HepG2 (cell line): ENCODE results near the gene BCAS1. TPM values are rescaled to one million over a fixed set of nuclear protein-coding genes. Genes with fewer than 3 reads are reported as not detected.

ENCODE experiments used
- MAFG ChIP-seq: sonication (generic); formaldehyde crosslinking; IDR thresholded peaks from 2 replicates; pipeline ENCODE4 v1.5.1; 2020; ENCODE audit warnings: mild to moderate bottlenecking, missing genetic modification reagents
- MTA3 ChIP-seq: sonication (generic); formaldehyde crosslinking; IDR thresholded peaks from 2 replicates; pipeline ENCODE4 v1.4.0; 2020; ENCODE audit warnings: missing genetic modification reagents
- SKIL ChIP-seq: sonication (generic); formaldehyde crosslinking; IDR thresholded peaks from 2 replicates; pipeline ENCODE4 v1.8.0; 2022; ENCODE audit warnings: missing genetic modification reagents, mild to moderate bottlenecking, moderate library complexity, borderline replicate concordance
- SNAI1 ChIP-seq: sonication (generic); formaldehyde crosslinking; IDR thresholded peaks from 2 replicates; pipeline ENCODE4 v1.5.0; 2020; ENCODE audit warnings: mild to moderate bottlenecking, missing genetic modification reagents, borderline replicate concordance
- TCF7L2 ChIP-seq: IDR thresholded peaks from 2 replicates; pipeline ENCODE4 v1.6.1; 2011; ENCODE audit warnings: mild to moderate bottlenecking, low read depth, low read length, moderate library complexity
- THAP11 ChIP-seq: IDR thresholded peaks from 2 replicates; pipeline ENCODE4 v1.6.1; 2016; ENCODE audit warnings: missing biosample characterization, missing genetic modification reagents
- ZMAT3 ChIP-seq: sonication (generic); formaldehyde crosslinking; conservative IDR thresholded peaks from 2 replicates; pipeline ENCODE4 v1.7.0; 2021; ENCODE audit warnings: missing genetic modification reagents
- ZNF44 ChIP-seq: sonication (generic); formaldehyde crosslinking; IDR thresholded peaks from 2 replicates; pipeline ENCODE4 v1.5.1; 2020; ENCODE audit warnings: mild to moderate bottlenecking, missing genetic modification reagents
- ZNF543 ChIP-seq: sonication (generic); formaldehyde crosslinking; IDR thresholded peaks from 2 replicates; pipeline ENCODE4 v1.4.0; 2020; ENCODE audit warnings: mild to moderate bottlenecking, missing genetic modification reagents
- polyA plus RNA-seq, 8 experiments: library from polyadenylated mRNA; depleted of rRNA in 3 of 8; stranded (reverse) in 7 of 8; unstranded in 1 of 8; fragments of >200 nt; fragmentation: Illumina TruSeq in 4 of 8; extraction: Trizol in 4 of 8; gene quantifications; 2 replicates each; pipeline versions ENCODE4 v1.2.1 to v1.2.3, GENCODE V29; 2011 to 2016; ENCODE audit warnings: low read depth in 4 of 8, missing spikeins in 1 of 8, mixed read lengths in 1 of 8; ENCODE audit not compliant: insufficient read depth in 1 of 8
- total RNA-seq, 5 experiments: library from RNA; depleted of rRNA; stranded (reverse); fragments of >200 nt; fragmentation: Illumina TruSeq; extraction: Trizol; gene quantifications; 2 replicates each; pipeline ENCODE4 v1.2.3, GENCODE V29; 2016; ENCODE audit warnings: low read depth in 1 of 5
- TF ChIP-seq, protein P1 (sequence below): sonication (generic); formaldehyde crosslinking; IDR thresholded peaks from 2 replicates; pipeline ENCODE4 v1.4.0; 2020; ENCODE audit warnings: missing genetic modification reagents
- TF ChIP-seq, protein P2 (sequence below): sonication (generic); formaldehyde crosslinking; IDR thresholded peaks from 2 replicates; pipeline ENCODE4 v1.8.0; 2022; ENCODE audit warnings: mild to moderate bottlenecking, missing genetic modification reagents; ENCODE audit not compliant: insufficient replicate concordance
- TF ChIP-seq, protein P3 (sequence below): sonication (generic); formaldehyde crosslinking; IDR thresholded peaks from 2 replicates; pipeline ENCODE4 v1.4.0; 2020; ENCODE audit warnings: missing genetic modification reagents
- TF ChIP-seq, protein P4 (sequence below), 2 experiments: sonication (generic) in 1 of 2; formaldehyde crosslinking in 1 of 2; IDR thresholded peaks; 2 replicates each; pipeline versions ENCODE4 v1.4.0 to v1.6.1; 2018 to 2020; ENCODE audit warnings: missing genetic modification reagents in 2 of 2, borderline replicate concordance in 1 of 2, low read depth in 1 of 2, mild to moderate bottlenecking in 1 of 2, missing biosample characterization in 1 of 2
- TF ChIP-seq, protein P5 (sequence below): sonication (generic); formaldehyde crosslinking; IDR thresholded peaks from 2 replicates; pipeline ENCODE4 v1.8.1; 2023; ENCODE audit warnings: mild to moderate bottlenecking, missing genetic modification reagents

BCAS1 gene
- total and polyA plus RNA-seq, 2 of the 13 experiments (the other 11 are each of a cell fraction or from before 2014, with no cell fraction given) = 0.55 to 0.91 TPM

GRCh38 chr20:53939572-53940359, 130.6 kb downstream of the BCAS1 start (continued):
- TF ChIP-seq, protein P1, sequence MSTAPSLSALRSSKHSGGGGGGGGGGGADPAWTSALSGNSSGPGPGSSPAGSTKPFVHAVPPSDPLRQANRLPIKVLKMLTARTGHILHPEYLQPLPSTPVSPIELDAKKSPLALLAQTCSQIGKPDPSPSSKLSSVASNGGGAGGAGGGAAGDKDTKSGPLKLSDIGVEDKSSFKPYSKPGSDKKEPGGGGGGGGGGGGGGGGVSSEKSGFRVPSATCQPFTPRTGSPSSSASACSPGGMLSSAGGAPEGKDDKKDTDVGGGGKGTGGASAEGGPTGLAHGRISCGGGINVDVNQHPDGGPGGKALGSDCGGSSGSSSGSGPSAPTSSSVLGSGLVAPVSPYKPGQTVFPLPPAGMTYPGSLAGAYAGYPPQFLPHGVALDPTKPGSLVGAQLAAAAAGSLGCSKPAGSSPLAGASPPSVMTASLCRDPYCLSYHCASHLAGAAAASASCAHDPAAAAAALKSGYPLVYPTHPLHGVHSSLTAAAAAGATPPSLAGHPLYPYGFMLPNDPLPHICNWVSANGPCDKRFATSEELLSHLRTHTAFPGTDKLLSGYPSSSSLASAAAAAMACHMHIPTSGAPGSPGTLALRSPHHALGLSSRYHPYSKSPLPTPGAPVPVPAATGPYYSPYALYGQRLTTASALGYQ (CRISPR knock-in tag) = peak; percentile 54; the same call in 1 of the 2 replicates
- TF ChIP-seq MAFG (CRISPR knock-in tag) (no peak), SNAI1 (CRISPR knock-in tag) (no peak), ZNF543 (CRISPR knock-in tag) (no peak), TCF7L2 (no peak), THAP11 (peak; percentile 57), ZNF44 (CRISPR knock-in tag) (0 out of 2 replicates have a peak, but pooled peaks have one; percentile 67), MTA3 (CRISPR knock-in tag) (no peak), SKIL (no peak), ZMAT3 (CRISPR knock-in tag) (no peak)
- TF ChIP-seq, protein P2, sequence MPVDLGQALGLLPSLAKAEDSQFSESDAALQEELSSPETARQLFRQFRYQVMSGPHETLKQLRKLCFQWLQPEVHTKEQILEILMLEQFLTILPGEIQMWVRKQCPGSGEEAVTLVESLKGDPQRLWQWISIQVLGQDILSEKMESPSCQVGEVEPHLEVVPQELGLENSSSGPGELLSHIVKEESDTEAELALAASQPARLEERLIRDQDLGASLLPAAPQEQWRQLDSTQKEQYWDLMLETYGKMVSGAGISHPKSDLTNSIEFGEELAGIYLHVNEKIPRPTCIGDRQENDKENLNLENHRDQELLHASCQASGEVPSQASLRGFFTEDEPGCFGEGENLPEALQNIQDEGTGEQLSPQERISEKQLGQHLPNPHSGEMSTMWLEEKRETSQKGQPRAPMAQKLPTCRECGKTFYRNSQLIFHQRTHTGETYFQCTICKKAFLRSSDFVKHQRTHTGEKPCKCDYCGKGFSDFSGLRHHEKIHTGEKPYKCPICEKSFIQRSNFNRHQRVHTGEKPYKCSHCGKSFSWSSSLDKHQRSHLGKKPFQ (CRISPR knock-in tag) = no peak
- TF ChIP-seq, protein P3, sequence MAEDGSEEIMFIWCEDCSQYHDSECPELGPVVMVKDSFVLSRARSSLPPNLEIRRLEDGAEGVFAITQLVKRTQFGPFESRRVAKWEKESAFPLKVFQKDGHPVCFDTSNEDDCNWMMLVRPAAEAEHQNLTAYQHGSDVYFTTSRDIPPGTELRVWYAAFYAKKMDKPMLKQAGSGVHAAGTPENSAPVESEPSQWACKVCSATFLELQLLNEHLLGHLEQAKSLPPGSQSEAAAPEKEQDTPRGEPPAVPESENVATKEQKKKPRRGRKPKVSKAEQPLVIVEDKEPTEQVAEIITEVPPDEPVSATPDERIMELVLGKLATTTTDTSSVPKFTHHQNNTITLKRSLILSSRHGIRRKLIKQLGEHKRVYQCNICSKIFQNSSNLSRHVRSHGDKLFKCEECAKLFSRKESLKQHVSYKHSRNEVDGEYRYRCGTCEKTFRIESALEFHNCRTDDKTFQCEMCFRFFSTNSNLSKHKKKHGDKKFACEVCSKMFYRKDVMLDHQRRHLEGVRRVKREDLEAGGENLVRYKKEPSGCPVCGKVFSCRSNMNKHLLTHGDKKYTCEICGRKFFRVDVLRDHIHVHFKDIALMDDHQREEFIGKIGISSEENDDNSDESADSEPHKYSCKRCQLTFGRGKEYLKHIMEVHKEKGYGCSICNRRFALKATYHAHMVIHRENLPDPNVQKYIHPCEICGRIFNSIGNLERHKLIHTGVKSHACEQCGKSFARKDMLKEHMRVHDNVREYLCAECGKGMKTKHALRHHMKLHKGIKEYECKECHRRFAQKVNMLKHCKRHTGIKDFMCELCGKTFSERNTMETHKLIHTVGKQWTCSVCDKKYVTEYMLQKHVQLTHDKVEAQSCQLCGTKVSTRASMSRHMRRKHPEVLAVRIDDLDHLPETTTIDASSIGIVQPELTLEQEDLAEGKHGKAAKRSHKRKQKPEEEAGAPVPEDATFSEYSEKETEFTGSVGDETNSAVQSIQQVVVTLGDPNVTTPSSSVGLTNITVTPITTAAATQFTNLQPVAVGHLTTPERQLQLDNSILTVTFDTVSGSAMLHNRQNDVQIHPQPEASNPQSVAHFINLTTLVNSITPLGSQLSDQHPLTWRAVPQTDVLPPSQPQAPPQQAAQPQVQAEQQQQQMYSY (CRISPR knock-in tag) = no peak
- TF ChIP-seq, protein P4, sequence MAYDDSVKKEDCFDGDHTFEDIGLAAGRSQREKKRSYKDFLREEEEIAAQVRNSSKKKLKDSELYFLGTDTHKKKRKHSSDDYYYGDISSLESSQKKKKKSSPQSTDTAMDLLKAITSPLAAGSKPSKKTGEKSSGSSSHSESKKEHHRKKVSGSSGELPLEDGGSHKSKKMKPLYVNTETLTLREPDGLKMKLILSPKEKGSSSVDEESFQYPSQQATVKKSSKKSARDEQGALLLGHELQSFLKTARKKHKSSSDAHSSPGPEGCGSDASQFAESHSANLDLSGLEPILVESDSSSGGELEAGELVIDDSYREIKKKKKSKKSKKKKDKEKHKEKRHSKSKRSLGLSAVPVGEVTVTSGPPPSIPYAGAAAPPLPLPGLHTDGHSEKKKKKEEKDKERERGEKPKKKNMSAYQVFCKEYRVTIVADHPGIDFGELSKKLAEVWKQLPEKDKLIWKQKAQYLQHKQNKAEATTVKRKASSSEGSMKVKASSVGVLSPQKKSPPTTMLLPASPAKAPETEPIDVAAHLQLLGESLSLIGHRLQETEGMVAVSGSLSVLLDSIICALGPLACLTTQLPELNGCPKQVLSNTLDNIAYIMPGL (CRISPR knock-in tag; IDR thresholded peaks at IDR 0.05; ENCODE audit: borderline replicate concordance in 1 of 2, low read depth in 1 of 2) = peak; percentile 87 to 91
- TF ChIP-seq, protein P5, sequence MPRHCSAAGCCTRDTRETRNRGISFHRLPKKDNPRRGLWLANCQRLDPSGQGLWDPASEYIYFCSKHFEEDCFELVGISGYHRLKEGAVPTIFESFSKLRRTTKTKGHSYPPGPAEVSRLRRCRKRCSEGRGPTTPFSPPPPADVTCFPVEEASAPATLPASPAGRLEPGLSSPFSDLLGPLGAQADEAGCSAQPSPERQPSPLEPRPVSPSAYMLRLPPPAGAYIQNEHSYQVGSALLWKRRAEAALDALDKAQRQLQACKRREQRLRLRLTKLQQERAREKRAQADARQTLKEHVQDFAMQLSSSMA (CRISPR knock-in tag) = no peak
